ENCODE measurements around the gene PTDSS2. TPM values are rescaled to one million over a fixed set of nuclear protein-coding genes. Genes with fewer than 3 reads are reported as not detected.

PTDSS2 gene
- total and polyA plus RNA-seq, 2 of the 13 experiments (the other 11 are each of a cell fraction or from before 2014, with no cell fraction given): 21.7 to 26.4 TPM

- H3K4me2 ChIP-seq (ENCODE audit: low read depth, low read length): no peak overlapping the region
- POLR2A ChIA-PET: interaction anchor here (1.3 kb wide), 1 partner anchor 32 kb away, joined by 4 read pairs; no protein-coding TSS in a partner anchor
- no peaks in the 10 kb centered on the region for H4K20me1 ChIP-seq (ENCODE audit: insufficient read depth, low read length)
- CTCF ChIA-PET (ENCODE audit: low intra/inter-chr PET ratio, low total read pairs): no interaction called here
- no peaks in the 10 kb centered on the region for H3K27me3 ChIP-seq (ENCODE audit: control insufficient read depth in 1 of 2, insufficient read depth in 2 of 2, low read length in 2 of 2)
- no peak overlapping the region for H3K4me3 ChIP-seq (replicated peaks in 1 of 3; ENCODE audit: insufficient read depth in 1 of 3, low read depth in 2 of 3, low read length in 3 of 3)
- H2AFZ ChIP-seq (ENCODE audit: low read length): no peak overlapping the region
- ATAC-seq (no peak), DNase-seq (ENCODE audit: low spot score) (no peak), FAIRE-seq (no peak)
- peaks cover 15% of the 10 kb centered on the region for H3K79me2 ChIP-seq (ENCODE audit: insufficient read depth, low read length)
- intact Hi-C loops (cut with micrococcal nuclease; ENCODE audit: unreplicated experiment) (no loop called here), in situ Hi-C loops (cut with HindIII; ENCODE audit: extremely low pct_ligation_motif_present, low pct_unique_long_range_greater_than_20kb) (no loop called here)
- no peak overlapping the region for H3K9ac ChIP-seq (ENCODE audit: insufficient read depth, low read depth, low read length)
- 94% methylated on average over 18 of the region's 22 CpGs for WGBS (ENCODE audit: low lambda C conversion rate)
- TF ChIP-seq, protein P1, sequence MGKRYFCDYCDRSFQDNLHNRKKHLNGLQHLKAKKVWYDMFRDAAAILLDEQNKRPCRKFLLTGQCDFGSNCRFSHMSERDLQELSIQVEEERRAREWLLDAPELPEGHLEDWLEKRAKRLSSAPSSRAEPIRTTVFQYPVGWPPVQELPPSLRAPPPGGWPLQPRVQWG (CRISPR knock-in tag; IDR thresholded peaks at IDR 0.05; ENCODE audit: borderline replicate concordance, low read depth): no peak
- TF ChIP-seq ZNF121 (CRISPR knock-in tag; IDR thresholded peaks at IDR 0.05): no peak
- no peak for TF ChIP-seq BCL3 (CRISPR knock-in tag; IDR thresholded peaks at IDR 0.05)
- no peaks in the 10 kb centered on the region for H3K9me3 ChIP-seq (ENCODE audit: low read length)
- no TSS peak for BruUV-seq (replicated peaks)
- H3K27ac ChIP-seq (ENCODE audit: extremely low read length, insufficient read depth, low read length): no peak overlapping the region
- peaks cover 1 to 8% of the 10 kb centered on the region in 2 experiments; a peak in 2 of 5 replicates for H3K36me3 ChIP-seq (replicated peaks in 1 of 2; ENCODE audit: control insufficient read depth in 1 of 2, insufficient read depth in 2 of 2, low read length in 2 of 2)
- H3K4me1 ChIP-seq (ENCODE audit: insufficient read depth, low read length): peaks cover 13% of the 10 kb centered on the region
Observed at GRCh38 chr11:473962-474785, 24.1 kb downstream of the PTDSS2 start.

DNA sequence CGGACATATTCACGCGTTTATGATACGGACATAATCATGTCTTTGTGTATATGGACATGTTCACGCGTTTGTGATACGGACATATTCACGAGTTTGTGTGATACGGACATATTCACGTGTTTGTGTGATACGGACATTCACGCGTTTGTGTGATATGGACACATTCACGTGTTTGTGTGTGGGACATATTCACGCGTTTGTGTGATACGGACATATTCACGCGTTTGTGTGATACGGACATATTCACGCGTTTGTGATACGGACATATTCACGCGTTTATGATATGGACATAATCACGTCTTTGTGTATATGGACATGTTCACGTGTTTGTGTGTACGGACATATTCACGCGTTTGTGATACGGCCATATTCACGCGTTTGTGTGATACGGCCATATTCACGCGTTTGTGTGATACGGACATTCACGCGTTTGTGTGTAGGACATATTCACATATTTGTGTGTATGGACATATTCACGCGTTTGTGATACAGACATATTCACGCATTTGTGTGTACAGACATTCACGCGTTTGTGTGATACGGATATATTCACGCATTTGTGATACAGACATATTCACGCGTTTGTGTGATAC is 24.9 kb downstream of the PTDSS2 start:
- Histone ChIP-seq H3K79me2 (ENCODE audit: insufficient read depth, low read length) (peaks cover 13% of the 10 kb centered on the region), H3K27me3 (ENCODE audit: control insufficient read depth in 1 of 2, insufficient read depth in 2 of 2, low read length in 2 of 2) (no peaks in the 10 kb centered on the region), H3K27ac (ENCODE audit: extremely low read length, insufficient read depth, low read length) (no peak overlapping the region), H3K36me3 (replicated peaks in 1 of 2; ENCODE audit: control insufficient read depth in 1 of 2, insufficient read depth in 2 of 2, low read length in 2 of 2) (peaks cover 1 to 8% of the 10 kb centered on the region in 2 experiments; a peak in 3 of 5 replicates), H3K4me1 (ENCODE audit: insufficient read depth, low read length) (peaks cover 4% of the 10 kb centered on the region), H4K20me1 (ENCODE audit: insufficient read depth, low read length) (no peaks in the 10 kb centered on the region), H3K9ac (ENCODE audit: insufficient read depth, low read depth, low read length) (no peak overlapping the region), H3K9me3 (ENCODE audit: low read length) (no peaks in the 10 kb centered on the region), H3K4me3 (replicated peaks in 1 of 3; ENCODE audit: insufficient read depth in 1 of 3, low read depth in 2 of 3, low read length in 3 of 3) (no peak overlapping the region), H2AFZ (ENCODE audit: low read length) (no peak overlapping the region), H3K4me2 (ENCODE audit: low read depth, low read length) (no peak overlapping the region)
- CTCF ChIA-PET (ENCODE audit: low intra/inter-chr PET ratio, low total read pairs): no interaction called here
- intact Hi-C loops (cut with micrococcal nuclease; ENCODE audit: unreplicated experiment) (no loop called here), in situ Hi-C loops (cut with HindIII; ENCODE audit: extremely low pct_ligation_motif_present, low pct_unique_long_range_greater_than_20kb) (no loop called here)
- FAIRE-seq (peak; percentile 62), ATAC-seq (no peak), DNase-seq (ENCODE audit: low spot score) (no peak)
- POLR2A ChIA-PET: interaction anchor here (1.3 kb wide), 1 partner anchor 32 kb away, joined by 4 read pairs; no protein-coding TSS in a partner anchor
- BruUV-seq (replicated peaks): no TSS peak
- 98% methylated on average over 48 of the region's 48 CpGs for WGBS (ENCODE audit: low lambda C conversion rate)
- TF ChIP-seq MED8 (CRISPR knock-in tag; IDR thresholded peaks at IDR 0.05; ENCODE audit: insufficient replicate concordance): no peak
- no peak for TF ChIP-seq BHLHE40 (IDR thresholded peaks at IDR 0.05; ENCODE audit: low read length)
- TF ChIP-seq, protein P2, sequence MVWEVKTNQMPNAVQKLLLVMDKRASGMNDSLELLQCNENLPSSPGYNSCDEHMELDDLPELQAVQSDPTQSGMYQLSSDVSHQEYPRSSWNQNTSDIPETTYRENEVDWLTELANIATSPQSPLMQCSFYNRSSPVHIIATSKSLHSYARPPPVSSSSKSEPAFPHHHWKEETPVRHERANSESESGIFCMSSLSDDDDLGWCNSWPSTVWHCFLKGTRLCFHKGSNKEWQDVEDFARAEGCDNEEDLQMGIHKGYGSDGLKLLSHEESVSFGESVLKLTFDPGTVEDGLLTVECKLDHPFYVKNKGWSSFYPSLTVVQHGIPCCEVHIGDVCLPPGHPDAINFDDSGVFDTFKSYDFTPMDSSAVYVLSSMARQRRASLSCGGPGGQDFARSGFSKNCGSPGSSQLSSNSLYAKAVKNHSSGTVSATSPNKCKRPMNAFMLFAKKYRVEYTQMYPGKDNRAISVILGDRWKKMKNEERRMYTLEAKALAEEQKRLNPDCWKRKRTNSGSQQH (CRISPR knock-in tag; IDR thresholded peaks at IDR 0.05; ENCODE audit: low read depth): no peak
- no peak for TF ChIP-seq HNF1A (IDR thresholded peaks at IDR 0.05; ENCODE audit: low read depth)
- TF ChIP-seq HNF1A (CRISPR knock-in tag; IDR thresholded peaks at IDR 0.05; ENCODE audit: borderline replicate concordance): no peak
